ENCODE measurements around the gene DHDDS. TPM values are rescaled to one million over a fixed set of nuclear protein-coding genes. Genes with fewer than 3 reads are reported as not detected.

Gene DHDDS
- total and polyA plus RNA-seq, 2 experiments from 2014 or later: 46.8 to 48.7 TPM

DNA sequence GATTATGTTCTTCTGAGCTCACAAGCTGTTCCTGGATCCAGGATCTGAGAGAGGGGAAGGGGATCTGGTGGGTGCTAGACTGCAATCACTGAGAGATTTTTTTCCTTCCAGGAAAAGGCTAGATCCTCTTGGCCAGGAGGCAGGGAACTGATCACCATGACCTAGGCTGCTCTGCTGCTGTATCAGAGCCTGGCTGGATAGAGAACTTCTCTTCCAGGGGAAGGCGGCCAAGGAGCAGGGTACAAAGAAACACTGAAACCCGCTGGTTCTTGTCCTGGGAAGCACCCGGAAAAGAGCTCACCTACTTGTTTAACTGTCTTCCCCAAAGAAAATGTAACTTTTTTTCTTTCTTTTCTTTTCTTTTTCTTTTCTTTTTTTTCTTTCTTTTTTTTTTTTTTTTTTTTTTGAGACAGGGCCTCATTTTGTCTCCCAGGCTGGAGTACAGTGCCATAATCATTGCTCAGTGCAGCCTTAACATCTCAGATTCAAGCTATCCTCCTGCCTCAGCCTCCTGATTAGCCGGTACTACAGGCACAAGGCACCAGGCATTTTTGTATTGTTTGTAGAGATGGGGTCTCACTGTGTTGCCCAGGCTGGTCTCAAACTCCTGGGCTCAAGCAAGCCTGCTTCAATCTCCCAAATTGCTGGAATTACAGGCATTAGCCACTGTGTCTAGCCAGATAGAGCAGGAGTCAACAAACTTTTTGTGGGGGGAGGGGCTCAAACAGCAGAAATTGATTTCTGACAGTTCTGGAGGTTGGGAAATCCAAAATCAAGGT, 85.1 kb downstream of the DHDDS start:
- TF ChIP-seq, protein P1, sequence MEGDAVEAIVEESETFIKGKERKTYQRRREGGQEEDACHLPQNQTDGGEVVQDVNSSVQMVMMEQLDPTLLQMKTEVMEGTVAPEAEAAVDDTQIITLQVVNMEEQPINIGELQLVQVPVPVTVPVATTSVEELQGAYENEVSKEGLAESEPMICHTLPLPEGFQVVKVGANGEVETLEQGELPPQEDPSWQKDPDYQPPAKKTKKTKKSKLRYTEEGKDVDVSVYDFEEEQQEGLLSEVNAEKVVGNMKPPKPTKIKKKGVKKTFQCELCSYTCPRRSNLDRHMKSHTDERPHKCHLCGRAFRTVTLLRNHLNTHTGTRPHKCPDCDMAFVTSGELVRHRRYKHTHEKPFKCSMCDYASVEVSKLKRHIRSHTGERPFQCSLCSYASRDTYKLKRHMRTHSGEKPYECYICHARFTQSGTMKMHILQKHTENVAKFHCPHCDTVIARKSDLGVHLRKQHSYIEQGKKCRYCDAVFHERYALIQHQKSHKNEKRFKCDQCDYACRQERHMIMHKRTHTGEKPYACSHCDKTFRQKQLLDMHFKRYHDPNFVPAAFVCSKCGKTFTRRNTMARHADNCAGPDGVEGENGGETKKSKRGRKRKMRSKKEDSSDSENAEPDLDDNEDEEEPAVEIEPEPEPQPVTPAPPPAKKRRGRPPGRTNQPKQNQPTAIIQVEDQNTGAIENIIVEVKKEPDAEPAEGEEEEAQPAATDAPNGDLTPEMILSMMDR (IDR thresholded peaks at IDR 0.05; ENCODE audit: low read depth, low read length): no peak
- no peaks in the 10 kb centered on the region for H3K27me3 ChIP-seq
- H3K27ac ChIP-seq: no peak overlapping the region
- H3K36me3 ChIP-seq: no peaks in the 10 kb centered on the region
- DNase-seq (ENCODE audit: low read depth in 1 of 2, low spot score in 1 of 2): no peak
- no peak overlapping the region for H3K4me3 ChIP-seq
- H3K9me3 ChIP-seq (ENCODE audit: low read depth): no peaks in the 10 kb centered on the region
- no peaks in the 10 kb centered on the region for H3K4me1 ChIP-seq (ENCODE audit: low read depth)

DNA sequence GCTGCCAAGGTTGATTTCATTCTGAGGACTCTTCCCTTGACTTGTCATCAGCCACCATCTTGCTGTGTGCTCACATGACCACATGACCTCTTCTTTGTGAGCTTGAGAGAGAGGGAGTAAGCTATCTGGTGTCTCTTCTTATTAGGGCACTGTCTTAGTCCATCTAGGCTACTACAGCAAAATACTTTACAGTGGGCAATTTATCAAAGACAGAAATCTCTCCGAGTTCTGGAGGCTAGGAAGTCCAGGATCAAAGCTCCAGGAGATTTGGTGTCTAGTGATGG, 85.6 kb downstream of the DHDDS start:
- DNase-seq (ENCODE audit: low read depth in 1 of 2, low spot score in 1 of 2): no peak
- Histone ChIP-seq H3K27ac (no peak overlapping the region), H3K4me3 (no peak overlapping the region), H3K36me3 (no peaks in the 10 kb centered on the region), H3K27me3 (no peaks in the 10 kb centered on the region), H3K4me1 (ENCODE audit: low read depth) (no peaks in the 10 kb centered on the region), H3K9me3 (ENCODE audit: low read depth) (no peaks in the 10 kb centered on the region)
- TF ChIP-seq, protein P1 (IDR thresholded peaks at IDR 0.05; ENCODE audit: low read depth, low read length): no peak

DNA sequence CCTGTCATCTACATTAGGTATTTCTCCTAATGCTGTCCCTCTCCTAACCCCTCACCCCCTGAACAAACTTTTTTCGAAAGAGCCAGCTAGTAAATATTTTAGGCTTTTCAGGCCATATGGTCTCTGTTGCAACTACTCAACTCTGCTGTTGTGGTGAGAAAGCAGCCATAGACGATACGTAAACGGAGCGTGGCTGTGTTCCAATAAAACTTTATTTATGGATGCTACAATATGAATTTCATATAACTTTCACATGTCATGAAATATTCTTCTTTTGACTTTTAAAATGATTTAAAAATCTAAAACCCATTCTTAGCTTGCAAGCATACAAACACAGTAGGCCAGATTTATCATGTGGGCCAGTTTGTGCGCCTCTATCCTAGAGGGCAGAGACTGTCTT, 86.2 kb downstream of the DHDDS start:
- no peaks in the 10 kb centered on the region for H3K36me3 ChIP-seq
- TF ChIP-seq, protein P1 (IDR thresholded peaks at IDR 0.05; ENCODE audit: low read depth, low read length): no peak
- H3K27me3 ChIP-seq: no peaks in the 10 kb centered on the region
- H3K4me3 ChIP-seq: no peak overlapping the region
- no peaks in the 10 kb centered on the region for H3K4me1 ChIP-seq (ENCODE audit: low read depth)
- H3K27ac ChIP-seq: no peak overlapping the region
- no peaks in the 10 kb centered on the region for H3K9me3 ChIP-seq (ENCODE audit: low read depth)
- DNase-seq (ENCODE audit: low read depth in 1 of 2, low spot score in 1 of 2): no peak

DNA sequence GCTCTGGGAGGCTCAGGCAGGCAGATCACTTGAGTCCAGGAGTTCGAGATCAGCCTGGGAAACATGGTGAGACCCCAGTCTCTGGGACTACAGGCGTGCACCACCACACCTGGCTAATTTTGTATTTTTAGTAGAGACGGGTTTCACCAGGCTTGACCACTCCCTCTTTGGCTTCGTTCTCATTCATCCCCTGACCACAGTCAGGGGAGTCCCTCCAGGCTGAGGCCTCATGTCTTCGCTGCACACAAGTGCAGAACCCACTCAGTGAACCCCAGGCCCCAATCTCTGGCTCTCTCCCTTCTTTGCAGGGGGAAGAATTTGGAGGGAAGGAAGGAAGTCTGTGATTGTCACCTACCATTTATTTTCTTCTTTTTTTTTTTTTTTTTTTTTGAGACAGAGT, 88.2 kb downstream of the DHDDS start:
- TF ChIP-seq, protein P1 (IDR thresholded peaks at IDR 0.05; ENCODE audit: low read depth, low read length): no peak
- H3K36me3 ChIP-seq: no peaks in the 10 kb centered on the region
- no peaks in the 10 kb centered on the region for H3K9me3 ChIP-seq (ENCODE audit: low read depth)
- no peak overlapping the region for H3K4me3 ChIP-seq
- no peak for DNase-seq (ENCODE audit: low read depth in 1 of 2, low spot score in 1 of 2)
- no peaks in the 10 kb centered on the region for H3K27me3 ChIP-seq
- no peak overlapping the region for H3K27ac ChIP-seq
- H3K4me1 ChIP-seq (ENCODE audit: low read depth): no peaks in the 10 kb centered on the region

Other genes starting within 250 kb of the DHDDS start
- 0.42 TPM in 1 of 2 replicates, not detected in the other for gene CATSPER4, start 241.7 kb upstream of the DHDDS start, total RNA-seq
- gene CATSPER4, start 241.7 kb upstream of the DHDDS start, polyA plus RNA-seq: 0.50 TPM in 1 of 2 replicates, not detected in the other
- gene CEP85, start 198.1 kb upstream of the DHDDS start, total RNA-seq: 32.7 and 33.2 TPM in 2 replicates
- gene CEP85, start 198.1 kb upstream of the DHDDS start, polyA plus RNA-seq: 22.9 and 28.8 TPM in 2 replicates
- 23.0 and 32.9 TPM in 2 replicates for gene SH3BGRL3, start 152.2 kb upstream of the DHDDS start, total RNA-seq
- gene SH3BGRL3, start 152.2 kb upstream of the DHDDS start, polyA plus RNA-seq: 93.4 and 119 TPM in 2 replicates
- gene UBXN11, start 125.7 kb upstream of the DHDDS start, total RNA-seq: 13.8 and 21.1 TPM in 2 replicates
- 40.1 and 41.3 TPM in 2 replicates for gene UBXN11, start 125.7 kb upstream of the DHDDS start, polyA plus RNA-seq
- gene CD52, start 114.4 kb upstream of the DHDDS start, total RNA-seq: not detected in 2 replicates
- gene CD52, start 114.4 kb upstream of the DHDDS start, polyA plus RNA-seq: 2.0 and 3.3 TPM in 2 replicates
- gene CRYBG2, start 78.2 kb upstream of the DHDDS start, total RNA-seq: 0.06 TPM in 1 of 2 replicates, not detected in the other
- 0.89 and 1.7 TPM in 2 replicates for gene CRYBG2, start 78.2 kb upstream of the DHDDS start, polyA plus RNA-seq
- not detected in 2 replicates for gene ZNF683, start 59.6 kb upstream of the DHDDS start, total RNA-seq
- gene ZNF683, start 59.6 kb upstream of the DHDDS start, polyA plus RNA-seq: not detected in 2 replicates
- gene LIN28A, start 21.5 kb upstream of the DHDDS start, total RNA-seq: 7.2 and 16.6 TPM in 2 replicates
- gene LIN28A, start 21.5 kb upstream of the DHDDS start, polyA plus RNA-seq: 3.4 and 5.6 TPM in 2 replicates
- gene HMGN2, start 40.1 kb downstream of the DHDDS start, total RNA-seq: 417 and 533 TPM in 2 replicates
- 792 and 1,191 TPM in 2 replicates for gene HMGN2, start 40.1 kb downstream of the DHDDS start, polyA plus RNA-seq
- 32.4 and 46.2 TPM in 2 replicates for gene RPS6KA1, start 97.4 kb downstream of the DHDDS start, total RNA-seq
- gene RPS6KA1, start 97.4 kb downstream of the DHDDS start, polyA plus RNA-seq: 22.6 and 26.9 TPM in 2 replicates